NT2/D1 (cell line): Measurements from ENCODE around the gene NCAN.

ENCODE experiments used
- SUZ12 ChIP-seq: IDR thresholded peaks from 2 replicates; pipeline ENCODE4 v1.6.1; 2011; ENCODE audit not compliant: insufficient read length, insufficient read depth; ENCODE audit errors: extremely low read depth
- YY1 ChIP-seq: IDR thresholded peaks from 2 replicates; pipeline ENCODE4 v1.6.1; 2011; ENCODE audit not compliant: insufficient read length, insufficient read depth
- ZNF274 ChIP-seq: IDR thresholded peaks from 2 replicates; pipeline ENCODE4 v1.6.1; 2011; ENCODE audit warnings: mild to moderate bottlenecking, low read depth, low read length

- TF ChIP-seq YY1 (no peak), ZNF274 (no peak), SUZ12 (no peak)
Measured at GRCh38 chr19:19226204-19226603, 14.4 kb downstream of the NCAN start.
